Measurements from ENCODE around the gene GRID1.

GRCh38 chr10:85916994-85917573, 449.5 kb downstream of the GRID1 start:
- TF ChIP-seq CTCF (conservative IDR thresholded peaks at IDR 0.05): no peak
- TF ChIP-seq EZH2 (IDR thresholded peaks at IDR 0.05; ENCODE audit: low read depth): no peak
